GM12865 (cell line): ENCODE measurements around the gene NTN1.

Experiments used
- DNase-seq: peaks from one replicate; pipeline ENCODE4 v3.0.0; 2010; ENCODE audit warnings: low read depth
- H3K4me3 ChIP-seq: 2 replicates; pipeline ENCODE4 v1.5.1; 2011; ENCODE audit warnings: mild to moderate bottlenecking, low read depth, low read length, control low read depth
- TF ChIP-seq, protein P1 (sequence below): IDR thresholded peaks from 2 replicates; pipeline ENCODE4 v1.5.1; 2011; ENCODE audit warnings: low read length, control low read depth, low read depth, inconsistent platforms; ENCODE audit not compliant: insufficient read depth; ENCODE audit errors: missing control alignments

NTN1 gene

GRCh38 chr17:9187828-9188227 lies 166.5 kb downstream of the NTN1 start:
- no peak overlapping the region for H3K4me3 ChIP-seq
- TF ChIP-seq, protein P1, sequence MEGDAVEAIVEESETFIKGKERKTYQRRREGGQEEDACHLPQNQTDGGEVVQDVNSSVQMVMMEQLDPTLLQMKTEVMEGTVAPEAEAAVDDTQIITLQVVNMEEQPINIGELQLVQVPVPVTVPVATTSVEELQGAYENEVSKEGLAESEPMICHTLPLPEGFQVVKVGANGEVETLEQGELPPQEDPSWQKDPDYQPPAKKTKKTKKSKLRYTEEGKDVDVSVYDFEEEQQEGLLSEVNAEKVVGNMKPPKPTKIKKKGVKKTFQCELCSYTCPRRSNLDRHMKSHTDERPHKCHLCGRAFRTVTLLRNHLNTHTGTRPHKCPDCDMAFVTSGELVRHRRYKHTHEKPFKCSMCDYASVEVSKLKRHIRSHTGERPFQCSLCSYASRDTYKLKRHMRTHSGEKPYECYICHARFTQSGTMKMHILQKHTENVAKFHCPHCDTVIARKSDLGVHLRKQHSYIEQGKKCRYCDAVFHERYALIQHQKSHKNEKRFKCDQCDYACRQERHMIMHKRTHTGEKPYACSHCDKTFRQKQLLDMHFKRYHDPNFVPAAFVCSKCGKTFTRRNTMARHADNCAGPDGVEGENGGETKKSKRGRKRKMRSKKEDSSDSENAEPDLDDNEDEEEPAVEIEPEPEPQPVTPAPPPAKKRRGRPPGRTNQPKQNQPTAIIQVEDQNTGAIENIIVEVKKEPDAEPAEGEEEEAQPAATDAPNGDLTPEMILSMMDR = no peak

DNA sequence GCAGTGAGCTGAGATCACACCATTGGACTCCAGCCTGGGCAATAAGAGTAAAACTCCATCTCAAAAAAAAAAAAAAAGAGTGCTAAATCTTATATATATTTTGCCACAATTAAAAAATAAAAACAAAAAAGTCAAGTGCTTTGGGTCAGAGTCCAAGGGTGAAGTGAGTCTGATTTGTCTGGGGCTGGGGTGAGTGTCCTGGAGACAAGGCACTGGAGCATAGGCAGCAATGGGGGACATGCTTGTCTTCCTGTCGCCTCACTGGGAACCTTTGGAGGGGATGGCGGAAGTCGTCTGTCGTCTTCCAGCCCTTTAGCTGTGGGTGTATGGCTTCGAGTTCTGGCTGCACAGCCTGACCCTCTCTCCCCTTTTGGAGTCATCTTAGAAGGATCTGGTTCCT lies 167.1 kb downstream of the NTN1 start:
- TF ChIP-seq, protein P1 = no peak
- DNase-seq = no peak
- no peak overlapping the region for H3K4me3 ChIP-seq

More at GRCh38 chr17:9187828-9188227, 166.5 kb downstream of the NTN1 start:
- DNase-seq = no peak

- H3K4me3 ChIP-seq = no peak overlapping the region
- DNase-seq = no peak
- TF ChIP-seq, protein P1 = no peak
Measured at GRCh38 chr17:9189870-9190269, 168.6 kb downstream of the NTN1 start.

DNA sequence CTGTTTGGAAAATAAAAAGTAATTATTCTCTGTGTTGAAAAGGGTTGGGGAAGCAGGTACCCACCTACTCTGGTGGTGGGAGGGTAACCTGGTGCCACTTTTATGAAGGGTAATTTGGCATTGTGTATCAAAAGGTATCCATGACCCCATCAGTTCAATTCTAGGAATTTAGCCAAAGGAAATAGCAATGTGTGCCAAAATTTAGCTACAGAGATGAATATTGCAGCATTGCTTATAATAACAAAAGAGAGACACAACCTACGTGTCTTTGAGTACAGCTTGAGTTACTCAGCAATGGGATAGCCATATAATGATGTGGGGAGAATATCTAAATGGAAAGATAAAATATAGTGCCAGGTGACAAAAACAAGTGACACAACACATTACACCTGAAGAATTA lies 170.7 kb downstream of the NTN1 start:
- H3K4me3 ChIP-seq = no peak overlapping the region
- TF ChIP-seq, protein P1 = no peak
- no peak for DNase-seq

DNA sequence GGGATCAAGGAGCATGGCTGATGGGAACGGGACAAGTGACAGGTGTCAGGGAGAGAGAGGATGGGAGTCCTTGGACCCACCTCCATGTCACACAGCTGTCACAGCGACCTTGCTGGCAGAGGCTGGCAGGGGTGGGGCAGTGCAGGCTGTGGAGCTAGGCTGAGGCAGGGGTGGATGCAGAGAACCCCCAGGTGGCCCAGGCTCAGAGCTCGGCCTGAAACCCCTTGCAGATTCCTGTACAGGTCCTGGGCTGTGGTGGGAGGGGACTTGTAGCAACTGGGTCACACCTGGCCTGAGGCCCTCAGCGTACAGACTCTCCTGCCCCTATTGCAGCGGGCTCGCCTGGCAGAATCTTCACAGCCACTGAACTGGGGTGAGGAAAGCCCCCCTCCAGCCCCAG lies 174.1 kb downstream of the NTN1 start:
- DNase-seq = no peak
- TF ChIP-seq, protein P1 = no peak
- H3K4me3 ChIP-seq = no peak overlapping the region

GRCh38 chr17:9195961-9196670 lies 174.8 kb downstream of the NTN1 start:
- no peak for DNase-seq
- no peak overlapping the region for H3K4me3 ChIP-seq
- TF ChIP-seq, protein P1 = no peak
